ENCODE results near the gene PSMB2. TPM values are rescaled to one million over a fixed set of nuclear protein-coding genes. Genes with fewer than 3 reads are reported as not detected.

Gene PSMB2
- polyA plus RNA-seq, 1 donor from 2014 or later = 48.2 TPM

- H3K9me2 ChIP-seq (ENCODE audit: insufficient read depth, low read length) = no peaks in the 10 kb centered on the region
- no peaks in the 10 kb centered on the region for H4K20me1 ChIP-seq (ENCODE audit: insufficient read depth)
- no peak overlapping the region for H3K9ac ChIP-seq (ENCODE audit: low read length)
- H3K27me3 ChIP-seq (ENCODE audit: insufficient read depth, low read depth, low read length) = no peaks in the 10 kb centered on the region
- no peak overlapping the region for H3K27ac ChIP-seq (ENCODE audit: low read length)
- TF ChIP-seq EZH2 (IDR thresholded peaks at IDR 0.05; ENCODE audit: borderline replicate concordance, insufficient read depth, low read length, poor library complexity, severe bottlenecking) = no peak
- TF ChIP-seq RAD21 (conservative IDR thresholded peaks at IDR 0.05) = no peak
- no peak for TF ChIP-seq MXI1 (conservative IDR thresholded peaks at IDR 0.05; ENCODE audit: poor library complexity, severe bottlenecking)
- H3K4me3 ChIP-seq (ENCODE audit: low read length) = no peak overlapping the region
- H3K36me3 ChIP-seq (ENCODE audit: insufficient read depth, low read length) = no peaks in the 10 kb centered on the region
- no peaks in the 10 kb centered on the region for H3K79me2 ChIP-seq (replicated peaks; ENCODE audit: insufficient read depth, low read length)
- H3F3A ChIP-seq (ENCODE audit: insufficient read depth, low read length, poor library complexity, severe bottlenecking) = no peaks in the 10 kb centered on the region
- H2AFZ ChIP-seq (ENCODE audit: low read depth, low read length) = no peak overlapping the region
- H3K4me2 ChIP-seq (ENCODE audit: low read length) = no peak overlapping the region
- no peaks in the 10 kb centered on the region for H3K9me3 ChIP-seq (ENCODE audit: low read length)
These were observed 46.8 kb upstream of the PSMB2 start for GRCh38 chr1:35688161-35688560.

GRCh38 chr1:35683012-35683411 lies 41.7 kb upstream of the PSMB2 start:
- TF ChIP-seq RAD21 (conservative IDR thresholded peaks at IDR 0.05) (no peak), MXI1 (conservative IDR thresholded peaks at IDR 0.05; ENCODE audit: poor library complexity, severe bottlenecking) (no peak), EZH2 (IDR thresholded peaks at IDR 0.05; ENCODE audit: borderline replicate concordance, insufficient read depth, low read length, poor library complexity, severe bottlenecking) (no peak), REST (IDR thresholded peaks at IDR 0.05; ENCODE audit: borderline replicate concordance) (no peak)
- Histone ChIP-seq H4K20me1 (ENCODE audit: insufficient read depth) (no peaks in the 10 kb centered on the region), H3F3A (ENCODE audit: insufficient read depth, low read length, poor library complexity, severe bottlenecking) (no peaks in the 10 kb centered on the region), H3K36me3 (ENCODE audit: insufficient read depth, low read length) (no peaks in the 10 kb centered on the region), H3K9me3 (ENCODE audit: low read length) (no peaks in the 10 kb centered on the region), H3K9me2 (ENCODE audit: insufficient read depth, low read length) (no peaks in the 10 kb centered on the region), H2AFZ (ENCODE audit: low read depth, low read length) (no peak overlapping the region), H3K27ac (ENCODE audit: low read length) (no peak overlapping the region), H3K27me3 (ENCODE audit: insufficient read depth, low read depth, low read length) (no peaks in the 10 kb centered on the region), H3K4me3 (ENCODE audit: low read length) (no peak overlapping the region), H3K79me2 (replicated peaks; ENCODE audit: insufficient read depth, low read length) (no peaks in the 10 kb centered on the region), H3K9ac (ENCODE audit: low read length) (no peak overlapping the region), H3K4me2 (ENCODE audit: low read length) (no peak overlapping the region)

GRCh38 chr1:35680271-35680670 lies 38.9 kb upstream of the PSMB2 start:
- no peak overlapping the region for H3K9ac ChIP-seq (ENCODE audit: low read length)
- no peaks in the 10 kb centered on the region for H3K79me2 ChIP-seq (replicated peaks; ENCODE audit: insufficient read depth, low read length)
- H3K9me3 ChIP-seq (ENCODE audit: low read length) = no peaks in the 10 kb centered on the region
- H3K9me2 ChIP-seq (ENCODE audit: insufficient read depth, low read length) = no peaks in the 10 kb centered on the region
- no peaks in the 10 kb centered on the region for H4K20me1 ChIP-seq (ENCODE audit: insufficient read depth)
- H3K4me2 ChIP-seq (ENCODE audit: low read length) = no peak overlapping the region
- H3K36me3 ChIP-seq (ENCODE audit: insufficient read depth, low read length) = no peaks in the 10 kb centered on the region
- TF ChIP-seq EP300 (conservative IDR thresholded peaks at IDR 0.05; ENCODE audit: poor library complexity, severe bottlenecking) (no peak), RAD21 (conservative IDR thresholded peaks at IDR 0.05) (no peak), POLR2AphosphoS5 (IDR thresholded peaks at IDR 0.05) (no peak), EZH2 (IDR thresholded peaks at IDR 0.05; ENCODE audit: borderline replicate concordance, insufficient read depth, low read length, poor library complexity, severe bottlenecking) (no peak), SMC3 (conservative IDR thresholded peaks at IDR 0.05; ENCODE audit: poor library complexity) (no peak), TAF1 (IDR thresholded peaks at IDR 0.05; ENCODE audit: low read depth) (no peak), MXI1 (conservative IDR thresholded peaks at IDR 0.05; ENCODE audit: poor library complexity, severe bottlenecking) (no peak), REST (IDR thresholded peaks at IDR 0.05; ENCODE audit: borderline replicate concordance) (no peak), CTCF (IDR thresholded peaks at IDR 0.05; ENCODE audit: poor library complexity, severe bottlenecking) (no peak)
- H3F3A ChIP-seq (ENCODE audit: insufficient read depth, low read length, poor library complexity, severe bottlenecking) = no peaks in the 10 kb centered on the region
- H3K4me3 ChIP-seq (ENCODE audit: low read length) = no peak overlapping the region
- H2AFZ ChIP-seq (ENCODE audit: low read depth, low read length) = no peak overlapping the region
- H3K27ac ChIP-seq (ENCODE audit: low read length) = no peak overlapping the region
- H3K27me3 ChIP-seq (ENCODE audit: insufficient read depth, low read depth, low read length) = no peaks in the 10 kb centered on the region

Data from neural cell (in vitro differentiated cells).